Nephron progenitor cell (in vitro differentiated cells): ENCODE data around the gene PDCD1.
A peak's percentile ranks its signal among the peaks of the same experiment; 100 is the strongest.
"Not testable (repeated sequence)": the region's sequence is repeated elsewhere in the genome, so short reads cannot be mapped to it uniquely, and the experiment has no call there.

ENCODE experiments used
- DNase-seq: peaks from one replicate; pipeline ENCODE4 v3.0.0; 2021
- H3K27ac Mint-ChIP-seq: 2 replicates; pipeline ENCODE4 v1.8.0; 2021; ENCODE audit warnings: mild to moderate bottlenecking, moderate library complexity, mixed read lengths
- H3K27me3 Mint-ChIP-seq: 2 replicates; pipeline ENCODE4 v1.8.0; 2021; ENCODE audit warnings: mild to moderate bottlenecking, low read depth, mixed read lengths; ENCODE audit not compliant: poor library complexity
- H3K36me3 Mint-ChIP-seq: 2 replicates; pipeline ENCODE4 v1.8.0; 2021; ENCODE audit warnings: low read depth, mixed read lengths
- H3K4me1 Mint-ChIP-seq: 2 replicates; pipeline ENCODE4 v1.8.0; 2021; ENCODE audit warnings: mixed read lengths
- H3K4me3 Mint-ChIP-seq: 2 replicates; pipeline ENCODE4 v1.8.0; 2021; ENCODE audit warnings: mild to moderate bottlenecking, moderate library complexity, mixed read lengths
- H3K9me3 Mint-ChIP-seq: 2 replicates; pipeline ENCODE4 v1.8.0; 2021; ENCODE audit warnings: mild to moderate bottlenecking, moderate library complexity, mixed read lengths
- CTCF ChIP-seq: fragments of 200-600 bp; sonication (generic); IDR thresholded peaks from 2 replicates; pipeline ENCODE4 v1.5.0; 2021; ENCODE audit warnings: antibody characterized with exemption

The PDCD1 gene

GRCh38 chr2:241822264-241822623 is 36.5 kb downstream of the PDCD1 start:
- Mint-ChIP-seq H3K4me1 (peaks cover 35% of the 10 kb centered on the region), H3K4me3 (no peak overlapping the region), H3K27me3 (peaks cover 34% of the 10 kb centered on the region), H3K9me3 (peaks cover 43% of the 10 kb centered on the region), H3K36me3 (peaks cover 5% of the 10 kb centered on the region), H3K27ac (peak overlapping the region; percentile 38)
- TF ChIP-seq CTCF = no peak
- DNase-seq = no peak

GRCh38 chr2:241821460-241822263 is 37.0 kb downstream of the PDCD1 start:
- no peak for DNase-seq
- peaks cover 5% of the 10 kb centered on the region for H3K36me3 Mint-ChIP-seq
- peak overlapping the region; percentile 59 for H3K27ac Mint-ChIP-seq
- H3K4me3 Mint-ChIP-seq = no peak overlapping the region
- peaks cover 35% of the 10 kb centered on the region for H3K4me1 Mint-ChIP-seq
- no peak for TF ChIP-seq CTCF
- peaks cover 33% of the 10 kb centered on the region for H3K27me3 Mint-ChIP-seq
- peaks cover 37% of the 10 kb centered on the region for H3K9me3 Mint-ChIP-seq

GRCh38 chr2:241820625-241821384 is 37.9 kb downstream of the PDCD1 start:
- Mint-ChIP-seq H3K4me1 (peaks cover 35% of the 10 kb centered on the region), H3K27me3 (peaks cover 24% of the 10 kb centered on the region), H3K27ac (peak overlapping the region; percentile 59), H3K36me3 (peaks cover 5% of the 10 kb centered on the region), H3K4me3 (no peak overlapping the region), H3K9me3 (peaks cover 28% of the 10 kb centered on the region)
- no peak for TF ChIP-seq CTCF
- no peak for DNase-seq

GRCh38 chr2:241819947-241820624 is 38.6 kb downstream of the PDCD1 start:
- not testable (repeated sequence) for DNase-seq, H3K36me3 Mint-ChIP-seq, H3K4me3 Mint-ChIP-seq
- peaks cover 40% of the 10 kb centered on the region for H3K4me1 Mint-ChIP-seq
- H3K27me3 Mint-ChIP-seq = peaks cover 20% of the 10 kb centered on the region
- peak overlapping the region; percentile 41 for H3K27ac Mint-ChIP-seq
- H3K9me3 Mint-ChIP-seq = peaks cover 23% of the 10 kb centered on the region

- no peak for TF ChIP-seq CTCF
- DNase-seq = no peak
- H3K27me3 Mint-ChIP-seq = peaks cover 14% of the 10 kb centered on the region
- H3K27ac Mint-ChIP-seq = no peak overlapping the region
- no peak overlapping the region for H3K4me3 Mint-ChIP-seq
- H3K36me3 Mint-ChIP-seq = peaks cover 5% of the 10 kb centered on the region
- H3K4me1 Mint-ChIP-seq = peaks cover 42% of the 10 kb centered on the region
- H3K9me3 Mint-ChIP-seq = peaks cover 15% of the 10 kb centered on the region
Measured at GRCh38 chr2:241818943-241819270, 39.8 kb downstream of the PDCD1 start.

- Mint-ChIP-seq H3K4me1 (peaks cover 36% of the 10 kb centered on the region), H3K27ac (no peak overlapping the region), H3K9me3 (peaks cover 10% of the 10 kb centered on the region), H3K36me3 (no peaks in the 10 kb centered on the region), H3K27me3 (peaks cover 8% of the 10 kb centered on the region), H3K4me3 (no peak overlapping the region)
- no peak for TF ChIP-seq CTCF
- DNase-seq = no peak
Measured at GRCh38 chr2:241818229-241818942, 40.3 kb downstream of the PDCD1 start.

- DNase-seq, H3K36me3 Mint-ChIP-seq, H3K9me3 Mint-ChIP-seq, H3K4me3 Mint-ChIP-seq, H3K27me3 Mint-ChIP-seq: not testable (repeated sequence)
- peaks cover 32% of the 10 kb centered on the region for H3K4me1 Mint-ChIP-seq
- peak overlapping the region; percentile 51 for H3K27ac Mint-ChIP-seq
Measured at GRCh38 chr2:241817821-241818215, 40.9 kb downstream of the PDCD1 start.
